CD4-positive, alpha-beta T cell treated with Interleukin-4 for 1 hour (primary cell): ENCODE measurements around the gene SFMBT2.

Experiments used
- DNase-seq, 2 donors: peaks; one replicate each; pipeline ENCODE4 v3.0.0-alpha.2; 2020 to 2022

Gene SFMBT2

DNA sequence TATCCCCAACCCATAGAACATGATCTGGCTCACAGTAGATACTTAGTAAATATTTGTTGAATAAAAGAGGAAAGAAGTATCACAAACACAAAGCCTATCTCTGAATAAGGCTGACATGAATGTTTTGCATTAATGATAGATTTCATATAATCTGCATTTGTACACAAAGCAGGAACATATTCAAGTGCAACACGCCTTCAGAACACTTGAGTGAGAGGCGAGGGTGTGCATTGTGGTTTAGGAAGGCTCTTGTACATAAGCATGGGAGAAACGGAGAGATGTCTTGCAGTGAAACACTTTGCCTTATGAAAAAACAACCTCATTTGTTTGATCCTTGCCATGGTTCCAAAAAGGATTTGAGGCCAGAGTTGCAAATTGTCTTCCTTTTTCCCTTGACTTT is 14.1 kb upstream of the SFMBT2 start:
- no peak for DNase-seq

DNA sequence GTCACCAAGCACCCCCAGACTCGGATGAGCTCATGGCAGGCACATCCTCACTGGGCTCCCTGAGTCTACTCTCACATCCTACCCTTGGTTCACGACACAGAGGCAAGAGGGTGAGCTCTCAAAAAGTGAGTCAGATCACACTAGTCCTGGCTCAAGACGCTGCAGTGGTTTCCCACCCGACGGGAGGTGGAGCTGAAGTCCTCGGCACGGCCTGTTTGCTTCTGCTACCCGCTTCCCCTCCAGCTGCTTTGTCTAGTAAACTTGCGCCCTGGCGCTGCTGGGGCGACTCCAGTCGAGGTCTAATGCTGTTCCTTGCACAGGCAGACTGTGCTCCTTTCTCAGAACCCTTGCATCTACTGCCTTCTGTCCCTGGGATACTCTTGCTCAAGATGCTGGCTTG is 13.5 kb upstream of the SFMBT2 start:
- peak in 1 of 2 donors; percentile 27 for DNase-seq

DNA sequence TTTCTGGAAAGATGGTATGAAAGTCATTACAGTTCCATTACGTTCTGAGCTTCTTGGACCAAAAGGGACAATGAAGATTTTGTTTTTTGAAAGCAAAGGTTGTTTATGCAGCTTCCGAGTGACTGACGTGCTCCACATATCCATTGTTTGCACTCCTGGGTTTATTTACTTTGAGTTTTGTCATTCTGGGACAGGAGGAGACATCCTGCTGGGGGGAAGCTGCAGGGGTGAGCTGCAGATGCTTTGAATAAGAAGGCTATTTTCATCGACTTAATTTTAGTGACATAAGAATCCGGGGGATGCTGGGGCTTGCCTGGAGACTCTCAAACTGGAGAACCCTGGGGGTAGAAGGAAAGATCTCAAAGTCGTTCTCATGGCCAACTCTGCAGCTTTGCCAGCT is 12.7 kb upstream of the SFMBT2 start:
- DNase-seq: no peak

DNA sequence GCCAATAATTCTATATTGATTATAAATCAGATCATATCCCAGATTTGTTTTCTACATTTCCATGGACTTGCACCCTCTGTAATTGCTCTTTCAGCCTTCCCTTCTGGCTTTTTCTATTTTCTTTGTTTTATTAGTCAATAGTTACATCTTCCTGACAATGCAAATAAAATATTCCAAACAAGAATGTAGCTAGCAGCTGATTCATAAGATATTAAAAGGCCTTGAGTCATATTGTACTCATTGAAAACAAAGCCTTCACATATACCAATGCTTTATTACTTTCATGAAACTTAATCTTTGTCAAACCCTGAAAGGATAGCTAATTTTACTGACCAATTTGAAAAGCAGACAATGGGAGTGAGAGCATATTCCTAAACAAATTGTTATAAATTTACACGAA is 10.7 kb upstream of the SFMBT2 start:
- DNase-seq: no peak

DNA sequence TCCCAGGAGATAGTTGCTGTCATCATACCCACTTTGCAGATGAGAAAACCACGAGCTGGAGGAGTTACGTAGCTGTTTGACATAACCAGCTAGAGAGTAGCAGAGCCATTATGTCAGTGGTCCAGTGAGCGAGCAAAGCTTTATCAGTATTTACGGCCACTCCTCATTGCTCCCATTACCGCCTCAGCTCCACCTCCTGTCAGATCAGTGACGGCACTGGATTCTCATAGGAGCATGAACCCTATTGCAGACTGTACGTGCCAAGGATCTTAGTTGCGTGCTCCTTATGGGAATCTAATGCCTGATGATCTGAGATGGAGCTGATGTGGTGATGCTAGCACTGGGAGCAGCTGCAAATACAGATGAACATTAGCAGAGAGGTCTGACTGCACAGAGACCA is 9.2 kb upstream of the SFMBT2 start:
- no peak for DNase-seq

DNA sequence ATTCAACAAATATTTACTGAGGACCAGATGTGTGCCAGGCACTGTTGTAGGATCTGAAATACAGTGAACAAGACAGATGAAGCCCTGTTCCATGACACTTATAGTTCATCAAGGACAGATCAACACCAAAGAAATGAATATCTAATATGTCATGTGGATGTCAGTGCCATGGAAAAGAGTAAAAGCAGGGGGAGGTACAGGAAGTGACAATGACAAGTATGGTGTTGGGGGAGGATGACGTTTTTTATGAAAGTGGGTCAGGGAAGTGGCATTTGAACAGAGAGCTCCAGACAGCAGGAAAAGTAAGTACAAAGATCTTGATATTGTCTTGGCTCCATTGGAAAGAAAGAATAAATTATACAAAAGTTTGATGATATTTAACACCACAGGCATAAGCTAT is 7.0 kb upstream of the SFMBT2 start:
- peak in 1 of 2 donors; percentile 22 for DNase-seq

DNA sequence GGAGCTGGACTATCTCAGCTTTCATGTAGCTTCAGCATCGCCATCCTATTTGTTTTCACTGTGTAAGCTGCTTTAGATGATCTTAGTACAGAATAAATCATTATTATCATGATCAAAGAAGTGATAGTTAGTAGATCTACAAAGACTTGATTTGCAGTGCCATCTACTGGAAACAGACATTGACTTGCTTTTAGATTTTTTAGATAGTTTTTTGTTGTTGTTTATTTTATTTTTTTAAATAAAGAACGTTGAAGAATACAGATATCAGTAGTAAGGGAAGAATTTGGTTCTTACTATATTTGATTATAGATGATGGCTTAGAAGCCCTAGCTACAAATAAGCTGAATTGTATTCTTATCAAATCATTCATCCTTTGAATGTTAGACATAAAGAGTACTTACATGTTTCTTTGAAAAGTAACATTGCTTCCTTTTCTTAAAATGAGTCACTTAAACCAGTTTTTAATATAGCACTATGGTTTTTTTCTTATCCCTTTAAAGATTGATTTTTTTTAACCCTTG is 6.3 kb upstream of the SFMBT2 start:
- peak in 1 of 2 donors; percentile 70 for DNase-seq

DNA sequence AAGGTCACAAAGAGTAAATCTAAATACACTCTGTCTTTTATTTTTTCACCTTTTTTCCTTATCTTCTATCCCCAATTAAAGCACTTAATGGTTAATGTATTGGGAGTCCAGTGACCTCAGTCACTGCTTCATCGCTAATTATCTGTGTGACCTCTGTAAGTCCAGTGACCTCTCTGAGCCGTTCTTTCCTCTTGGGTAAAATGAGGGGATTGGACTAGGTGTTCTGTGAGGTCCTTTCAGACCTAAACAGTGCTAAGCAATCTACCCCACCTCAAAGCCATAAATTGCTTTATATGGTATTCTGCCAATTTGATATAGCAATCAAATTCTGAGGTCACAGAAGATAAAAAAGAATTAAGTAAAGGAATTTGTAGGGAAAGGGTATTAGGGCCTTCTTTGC is 3.9 kb upstream of the SFMBT2 start:
- DNase-seq: no peak

DNA sequence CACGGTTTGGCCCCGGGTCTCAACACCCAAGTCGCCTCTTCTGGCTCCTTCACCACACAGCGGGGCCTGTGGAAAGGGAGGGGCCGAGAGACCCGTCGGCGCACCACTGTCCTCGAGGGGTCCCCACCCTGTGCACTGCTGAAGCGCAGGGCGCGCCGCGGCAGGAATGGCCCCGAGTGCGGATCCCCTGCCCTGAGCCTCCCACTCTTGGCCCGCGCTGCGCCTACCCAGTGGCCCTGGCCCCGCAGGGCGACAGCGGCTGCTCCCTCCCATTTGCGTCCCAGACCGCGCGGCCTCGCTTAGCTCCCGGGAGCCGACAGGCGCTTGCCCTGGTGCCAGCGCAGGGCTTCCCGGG is 2.1 kb upstream of the SFMBT2 start:
- no peak for DNase-seq

DNA sequence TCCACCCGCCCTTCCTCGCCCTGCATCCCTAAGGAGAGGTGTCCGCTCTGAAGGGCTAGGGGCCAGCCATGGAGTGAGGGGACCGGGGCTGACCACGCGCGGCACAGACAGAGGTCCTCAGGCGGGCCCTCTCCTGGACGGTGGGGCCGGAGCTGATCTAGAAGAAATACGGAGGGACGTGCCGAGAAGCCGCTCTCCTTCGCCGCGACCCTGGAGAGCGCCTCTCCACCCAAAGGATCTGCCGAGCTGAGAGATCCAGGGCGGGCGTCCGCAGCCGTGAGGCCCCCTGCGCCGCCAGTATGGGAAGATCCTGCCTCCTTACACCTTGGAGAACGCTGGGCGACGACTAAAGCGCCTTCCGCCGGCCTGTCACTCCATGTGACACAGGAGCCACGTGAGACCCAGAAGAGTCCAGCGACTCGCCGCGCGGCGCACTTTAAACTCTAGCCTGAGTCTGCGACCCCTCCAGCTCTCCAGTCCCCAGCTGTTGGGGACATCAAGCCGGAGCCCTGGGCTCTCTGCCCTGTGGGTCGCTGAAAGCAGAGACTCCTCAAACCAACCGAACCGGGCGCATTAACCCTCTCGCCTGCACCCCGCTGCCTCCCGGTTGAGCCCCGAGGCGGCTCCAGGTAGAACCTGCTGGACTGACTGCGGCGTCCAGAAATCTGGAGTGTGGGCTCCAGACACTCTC is 1.5 kb upstream of the SFMBT2 start:
- no peak for DNase-seq

DNA sequence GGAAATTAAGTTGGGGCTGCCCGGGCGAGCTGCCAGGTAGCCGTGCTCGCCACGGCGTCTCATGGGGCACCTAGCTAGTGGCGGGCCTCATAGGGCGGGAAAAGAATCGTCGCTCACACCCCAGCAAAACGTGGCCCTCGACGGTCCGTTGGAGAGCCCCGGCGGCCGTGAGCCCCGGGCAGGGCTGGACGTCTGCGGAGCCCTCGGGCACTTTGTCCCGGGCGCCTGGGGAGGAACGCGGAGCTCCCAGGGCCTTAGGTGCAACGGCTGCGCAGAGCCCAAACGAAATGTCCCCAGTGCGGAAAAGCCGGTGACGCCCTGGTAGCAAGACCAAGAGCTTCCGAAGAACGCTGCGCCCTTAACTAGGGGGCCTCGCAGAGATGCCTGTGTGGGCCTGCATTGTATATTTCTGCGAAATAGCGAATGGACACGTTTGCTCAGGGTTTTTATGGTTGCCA is 866 bp upstream of the SFMBT2 start:
- peak in 1 of 2 donors; percentile 38 for DNase-seq

DNA sequence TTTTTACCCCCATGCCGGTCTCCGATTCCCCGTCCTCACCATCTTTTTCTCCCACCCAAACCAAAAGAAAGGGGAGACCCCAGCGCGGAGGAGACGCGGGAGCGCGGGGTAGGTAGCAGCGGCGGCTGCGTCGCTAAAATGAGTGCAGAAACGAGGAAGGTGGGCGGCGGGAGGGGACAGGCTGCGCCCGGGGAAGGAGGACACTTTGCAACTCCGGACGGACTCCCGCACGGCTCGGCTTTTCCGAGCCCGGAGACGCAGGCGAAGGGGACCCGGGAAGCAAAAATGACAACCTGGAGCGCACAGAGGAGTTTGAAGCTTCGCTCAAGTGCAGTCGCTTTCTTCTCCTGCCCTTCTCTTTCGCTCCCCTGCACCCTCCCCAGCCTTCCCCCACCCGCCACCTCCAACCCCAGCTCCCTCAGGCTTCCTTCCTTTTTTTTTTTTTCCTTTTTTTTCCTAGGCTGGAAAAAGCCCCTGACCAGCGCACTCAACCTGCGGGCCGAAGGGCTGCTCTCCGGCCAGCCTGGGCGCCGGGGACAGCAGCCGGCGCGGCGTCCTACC is 453 bp downstream of the SFMBT2 start:
- DNase-seq: peak in 1 of 2 donors; percentile 20

DNA sequence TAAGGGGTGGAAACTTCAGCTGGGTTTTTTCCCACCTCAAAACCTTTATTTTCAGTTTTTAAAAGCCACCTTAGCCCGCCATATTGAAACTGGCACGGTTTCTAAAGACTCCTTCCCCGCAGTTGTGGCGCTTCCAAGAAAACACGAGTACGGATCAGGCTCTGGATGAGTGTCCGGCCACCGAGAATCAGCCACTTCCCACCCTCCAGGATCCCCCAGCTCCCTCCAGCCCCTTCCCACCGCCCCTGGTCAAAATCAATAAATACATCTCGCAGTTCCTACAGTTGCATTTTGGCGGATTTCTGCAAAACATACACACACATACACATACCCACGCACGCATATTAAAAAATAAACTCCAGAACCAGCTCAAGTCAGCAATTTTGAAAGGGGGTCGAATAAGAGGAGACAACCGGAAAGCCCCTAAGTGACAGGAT is 1.1 kb downstream of the SFMBT2 start:
- peak in 1 of 2 donors; percentile 11 for DNase-seq

DNA sequence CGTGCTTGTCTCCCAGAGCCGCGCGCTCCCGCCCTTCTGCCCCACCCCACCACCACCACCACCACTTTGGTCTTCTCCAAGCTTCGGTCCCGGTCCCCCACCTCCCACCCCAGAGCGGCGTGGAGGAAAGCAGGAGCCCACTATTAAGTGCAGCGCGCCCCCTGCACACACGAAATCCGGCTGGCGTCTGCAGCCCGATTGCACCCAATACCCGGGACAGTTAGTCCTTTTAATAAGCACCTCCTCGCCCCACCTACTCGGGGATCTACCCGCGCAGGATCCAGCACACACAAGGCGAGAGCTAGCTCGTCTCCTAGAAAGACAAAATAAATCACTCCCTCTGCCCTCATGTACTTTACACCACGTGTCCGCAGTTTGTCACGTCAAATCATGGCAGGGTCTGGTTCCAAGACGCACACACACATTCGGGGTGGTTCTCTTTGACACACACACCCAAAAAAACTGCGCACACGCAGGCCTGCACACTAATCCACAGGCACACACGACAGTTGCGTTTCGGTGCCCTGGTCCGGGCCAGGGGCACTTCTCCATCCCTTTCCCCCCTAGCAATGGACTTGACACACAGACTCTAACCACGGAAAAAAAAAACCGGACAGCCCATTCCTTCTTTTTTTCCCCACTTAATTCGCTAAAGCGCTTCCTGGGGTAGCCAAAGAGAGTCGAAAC is 1.6 kb downstream of the SFMBT2 start:
- DNase-seq: peak; percentile 53 to 57

DNA sequence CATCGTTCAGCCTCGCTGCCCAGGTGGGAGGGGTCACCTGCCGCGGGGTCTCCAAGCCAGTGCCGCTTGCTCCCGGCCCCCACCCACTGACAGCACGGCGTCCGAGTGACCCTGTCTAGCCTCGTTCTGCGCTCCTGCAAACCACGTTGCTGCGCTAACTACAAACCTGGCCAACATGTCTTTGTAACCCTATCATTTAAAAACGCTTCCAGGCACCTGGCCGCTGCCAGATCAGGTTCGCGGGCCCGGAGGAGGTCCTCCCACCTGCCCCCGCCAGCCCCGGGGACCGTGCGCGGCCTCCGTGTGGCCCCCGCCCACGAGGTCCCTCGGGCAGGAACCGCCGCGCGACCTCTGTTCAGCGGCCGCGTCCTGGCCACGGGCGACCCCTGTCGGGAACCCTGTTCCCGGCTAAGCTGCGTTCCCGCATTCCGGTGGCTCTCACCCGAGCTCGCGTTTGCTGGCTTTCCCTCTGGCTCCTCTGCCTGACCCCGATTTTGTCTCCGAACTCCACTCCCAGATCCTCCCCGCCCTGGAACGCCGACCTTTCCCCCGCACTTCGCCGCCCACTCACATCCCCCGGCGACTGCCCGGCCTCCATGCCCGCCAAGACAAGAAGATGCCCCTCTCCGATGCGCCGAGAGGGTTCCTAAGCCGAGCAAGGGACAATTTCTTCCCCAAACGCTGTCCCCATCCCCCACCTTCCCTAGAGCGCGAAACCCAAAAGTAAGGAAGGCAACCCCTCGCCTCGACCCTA is 2.4 kb downstream of the SFMBT2 start:
- peak; percentile 39 to 48 for DNase-seq

DNA sequence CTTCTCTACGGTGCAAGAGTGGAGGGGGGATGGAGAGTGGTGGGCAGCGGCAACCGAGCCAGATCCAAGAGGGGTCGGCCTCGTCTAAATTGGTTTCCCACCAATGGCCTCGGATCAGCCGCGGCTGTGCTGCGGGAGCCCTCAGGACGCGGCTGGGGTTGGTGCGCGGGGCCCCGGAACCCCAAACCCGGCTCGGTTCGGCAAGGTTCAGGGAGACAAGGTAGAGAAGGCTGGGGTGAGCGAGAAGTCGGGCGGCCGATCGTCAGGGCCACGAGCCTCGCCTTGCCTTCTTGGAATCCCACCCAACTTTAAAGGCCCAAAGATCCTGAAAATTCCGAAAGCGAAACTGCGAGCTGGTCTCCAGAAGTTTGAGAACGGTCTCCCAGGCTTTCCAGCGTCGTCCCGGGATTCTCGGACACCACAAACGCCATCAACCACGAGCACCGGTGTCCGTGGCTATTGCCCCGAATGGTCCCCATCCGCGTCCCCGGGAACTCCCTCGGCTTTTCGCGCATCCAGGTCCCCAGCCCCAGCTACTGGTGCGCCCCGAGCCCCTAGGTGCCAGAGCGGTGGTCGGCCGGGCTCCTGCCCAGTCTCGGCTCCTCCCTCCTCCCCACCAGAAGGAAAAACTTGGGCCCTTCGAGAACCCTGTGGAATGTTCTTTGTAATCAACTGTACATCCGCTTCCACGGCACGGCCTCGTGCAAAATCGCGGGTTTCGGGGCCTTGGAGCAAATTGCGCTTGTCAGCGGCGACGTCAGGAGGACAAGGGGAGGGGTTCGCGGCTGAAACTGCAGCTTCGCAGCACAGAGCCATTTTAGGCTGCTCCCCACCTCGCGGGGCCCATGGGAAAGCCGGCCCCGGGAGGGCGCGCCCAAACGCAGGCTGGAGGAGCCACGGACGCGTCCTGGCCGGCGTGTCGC is 3.2 kb downstream of the SFMBT2 start:
- DNase-seq: peak; percentile 35 to 61

DNA sequence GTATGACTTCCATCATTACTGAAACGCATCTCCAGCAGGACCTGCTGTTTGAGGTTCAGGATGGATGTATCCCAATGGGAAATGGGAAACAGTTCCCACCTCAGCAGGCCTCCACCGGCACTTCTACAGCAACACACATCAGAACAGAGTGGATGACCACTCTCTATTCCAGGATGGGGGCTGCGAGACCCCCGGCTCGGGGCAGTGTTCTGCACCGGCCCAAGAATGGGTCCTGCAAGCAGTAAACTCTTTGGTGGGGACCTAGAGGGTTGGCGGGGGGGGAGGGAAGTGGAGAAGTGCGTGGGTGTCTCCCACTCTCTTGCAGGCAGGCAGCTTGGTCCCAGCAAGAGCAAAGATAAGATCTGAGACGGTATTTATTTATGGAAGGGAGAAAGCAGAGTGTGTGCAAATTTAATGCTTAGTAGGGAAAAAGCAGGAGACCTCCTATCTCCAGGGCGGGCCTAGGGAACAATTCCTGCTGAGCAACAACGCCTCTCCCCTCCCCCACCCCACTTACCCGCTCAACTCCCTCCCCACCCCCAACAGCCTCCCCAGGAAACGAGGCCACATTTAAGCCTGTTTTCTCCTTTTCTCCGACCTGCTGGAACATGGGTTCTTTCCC is 4.0 kb downstream of the SFMBT2 start:
- DNase-seq: no peak

DNA sequence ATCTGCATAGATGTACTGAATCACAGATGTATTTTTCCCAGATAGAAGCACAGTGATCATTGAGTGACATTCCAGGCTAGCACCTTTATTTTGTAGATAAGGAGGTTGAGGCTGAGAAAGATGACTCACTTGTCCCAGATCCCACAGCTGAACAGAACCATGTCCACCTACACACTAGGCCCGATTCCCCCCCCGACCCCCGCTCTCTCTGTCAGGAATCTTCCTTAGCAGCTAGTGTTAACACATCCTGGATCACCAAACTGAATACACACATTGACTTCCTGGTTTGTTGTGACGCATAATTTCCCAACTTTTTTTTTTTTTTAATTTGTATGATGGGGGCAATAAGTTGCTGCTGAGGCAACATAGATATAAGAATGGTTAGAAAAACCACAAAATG is 5.2 kb downstream of the SFMBT2 start:
- DNase-seq: no peak

DNA sequence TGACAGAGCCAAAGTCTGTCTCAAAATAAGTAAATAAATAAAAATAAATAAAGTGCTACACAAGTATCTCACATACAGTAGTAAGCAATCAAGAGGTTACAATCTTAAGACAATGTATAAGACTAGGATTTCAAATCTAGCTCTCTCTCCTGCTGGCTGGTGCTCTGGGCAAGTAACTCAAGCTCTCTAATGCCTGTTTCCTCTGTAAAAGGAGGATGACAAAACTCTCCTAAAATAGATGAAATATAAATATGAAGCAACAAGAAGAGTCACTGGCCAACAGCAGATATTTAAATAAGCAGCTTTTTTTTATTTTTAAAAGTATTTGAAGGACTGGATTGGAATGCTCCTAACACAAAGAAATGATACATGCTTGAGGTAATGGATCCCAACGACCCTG is 7.2 kb downstream of the SFMBT2 start:
- no peak for DNase-seq

DNA sequence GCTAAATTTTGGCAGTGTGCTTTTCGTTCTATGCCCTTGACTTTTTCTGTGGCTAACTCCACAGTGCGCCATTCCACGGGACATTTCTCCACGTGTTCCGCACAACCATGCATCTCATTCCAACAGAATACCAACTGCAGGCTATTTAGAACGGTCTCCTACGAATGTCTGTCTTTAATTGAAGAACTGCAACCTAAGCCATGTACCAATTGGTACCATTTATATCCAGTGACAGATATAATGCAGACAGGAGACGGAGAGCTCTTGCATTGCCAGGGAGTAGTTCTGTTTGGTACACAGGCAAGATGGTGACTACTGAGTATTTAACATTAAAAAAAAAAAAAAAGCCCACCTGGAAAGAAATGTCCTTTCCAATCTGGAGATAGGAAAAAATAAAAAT is 9.1 kb downstream of the SFMBT2 start:
- DNase-seq: no peak

DNA sequence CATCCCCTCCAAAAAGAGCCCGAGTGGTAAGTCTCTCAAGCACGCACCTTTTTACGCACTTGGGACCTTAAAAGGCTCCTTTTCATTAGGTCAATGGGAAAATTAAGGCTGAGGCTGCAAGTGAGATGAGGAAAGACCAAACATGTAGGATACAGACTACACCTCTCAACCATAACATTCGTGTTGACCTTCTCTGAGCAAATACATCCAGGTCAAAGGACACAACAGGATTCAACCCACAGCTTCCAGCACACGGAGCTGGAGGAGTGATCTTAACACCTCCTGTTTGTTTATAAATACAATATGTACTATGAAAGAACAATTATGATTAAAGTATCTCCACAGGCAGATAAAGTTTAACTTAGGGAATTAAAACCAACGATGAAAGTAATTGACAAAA is 9.7 kb downstream of the SFMBT2 start:
- DNase-seq: no peak
